Activated CD8-positive, alpha-beta memory T cell treated with anti-CD3 and anti-CD28 coated beads for 48 hours (primary cell): ENCODE results near the gene ADCY4.
A peak's percentile ranks its signal among the peaks of the same experiment; 100 is the strongest.

Source experiments
- DNase-seq, 3 experiments: peaks; one replicate each; pipeline ENCODE4 v3.0.0-alpha.2; 2020; ENCODE audit warnings: low read depth in 2 of 3, low spot score in 2 of 3

Gene ADCY4

DNA sequence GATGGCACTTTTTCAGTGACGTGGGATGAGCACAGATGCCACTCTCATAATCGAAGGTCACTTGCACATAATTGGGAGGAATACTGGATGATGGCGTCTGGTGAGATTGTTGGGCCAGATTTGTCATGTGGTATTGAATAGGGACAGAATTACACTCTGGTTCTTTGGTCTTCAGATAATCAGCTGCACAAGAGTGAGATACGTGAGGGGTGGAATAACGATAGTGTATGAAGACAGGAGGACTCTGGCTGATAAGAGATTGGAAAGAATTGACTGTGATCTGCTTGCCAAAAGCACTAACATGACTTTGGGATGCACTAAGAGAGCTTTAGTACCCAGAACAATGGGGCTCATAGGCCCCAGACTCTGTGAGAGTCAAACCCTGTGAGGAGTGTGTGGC, 56.4 kb downstream of the ADCY4 start:
- DNase-seq = no peak

DNA sequence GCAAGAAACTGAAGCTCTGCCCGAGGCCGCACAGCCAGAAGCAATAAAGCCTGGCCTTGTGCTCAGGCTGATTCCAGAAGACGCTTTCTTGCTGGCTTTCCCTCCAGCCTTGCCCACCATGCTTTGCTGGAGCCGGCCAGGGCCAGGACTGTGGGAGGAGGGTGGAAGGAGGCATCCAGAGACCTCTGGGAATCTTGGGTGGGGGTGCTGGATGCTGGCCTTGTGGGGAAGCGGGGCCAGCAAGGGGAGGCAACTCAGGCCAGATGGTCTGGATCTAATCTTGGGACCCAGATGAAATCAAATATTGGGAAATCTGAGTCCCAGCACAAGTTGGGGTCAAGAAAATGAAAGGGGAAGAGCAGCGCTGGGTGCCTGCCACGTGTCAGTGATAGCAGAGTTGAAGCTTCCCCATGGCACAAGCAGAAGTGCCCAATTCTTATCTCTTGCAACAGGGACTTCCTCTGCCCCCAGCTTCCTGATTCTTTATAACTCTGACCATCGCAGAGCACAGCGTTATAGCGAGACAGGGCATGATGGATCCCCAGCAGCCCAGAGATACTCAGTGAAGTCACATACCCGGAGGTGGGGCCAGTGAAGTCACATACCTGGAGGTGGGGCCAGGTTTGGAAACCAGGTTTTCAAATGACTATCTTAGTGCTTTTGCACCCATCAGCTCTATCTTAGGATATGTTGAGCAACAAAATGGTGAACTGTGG, 57.1 kb downstream of the ADCY4 start:
- no peak for DNase-seq

GRCh38 chr14:24277071-24277470, 57.8 kb downstream of the ADCY4 start:
- DNase-seq = no peak

DNA sequence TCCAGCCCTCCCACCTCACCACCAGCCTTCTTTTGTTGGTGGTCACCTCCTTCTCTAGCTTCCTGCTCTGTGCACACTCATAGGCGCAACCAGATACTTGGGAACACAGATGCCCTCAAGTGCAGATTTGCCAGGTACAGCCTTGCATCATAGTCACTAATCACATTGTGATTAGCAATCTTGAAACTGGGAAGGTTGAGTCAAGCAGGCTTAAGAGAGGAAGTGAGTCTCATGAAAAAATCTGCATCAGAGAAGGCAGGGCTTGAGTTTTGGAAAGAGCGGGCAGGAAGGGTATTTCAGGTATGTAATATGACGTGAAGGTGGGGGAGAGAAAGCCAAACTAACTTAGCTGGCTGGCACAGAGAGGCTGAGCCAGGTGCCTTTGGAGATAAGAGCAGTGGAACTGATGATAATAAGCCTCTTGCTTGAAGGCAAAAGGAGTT, 60.7 kb downstream of the ADCY4 start:
- DNase-seq = peak in 1 of 3 experiments; percentile 23

DNA sequence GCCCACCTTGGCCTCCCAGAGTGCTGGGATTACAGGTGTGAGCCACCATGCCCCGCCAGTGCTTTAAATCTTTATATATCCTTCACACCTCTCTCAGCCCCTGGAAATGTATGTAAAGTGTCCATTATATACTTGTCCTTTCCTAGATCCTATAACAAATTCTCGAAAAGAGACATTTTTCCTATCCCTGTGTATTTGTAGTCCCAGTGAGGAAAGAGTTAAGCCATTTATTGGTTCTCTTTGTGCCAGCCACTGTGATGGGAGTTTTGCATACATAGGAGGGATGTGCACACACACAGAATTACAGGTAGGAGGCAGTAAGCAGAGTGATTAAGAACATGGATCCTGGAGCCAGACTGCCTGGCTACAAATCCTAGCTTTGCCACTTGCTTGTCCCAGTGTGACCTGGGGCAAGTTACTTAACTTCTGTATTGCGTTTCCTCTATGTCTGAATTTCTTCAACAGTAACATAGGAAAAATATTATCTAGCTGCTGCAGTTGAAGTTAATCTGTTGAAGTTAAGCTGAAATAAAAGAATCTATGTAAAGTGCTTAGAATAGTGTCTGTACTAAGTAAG, 61.4 kb downstream of the ADCY4 start:
- DNase-seq = no peak

DNA sequence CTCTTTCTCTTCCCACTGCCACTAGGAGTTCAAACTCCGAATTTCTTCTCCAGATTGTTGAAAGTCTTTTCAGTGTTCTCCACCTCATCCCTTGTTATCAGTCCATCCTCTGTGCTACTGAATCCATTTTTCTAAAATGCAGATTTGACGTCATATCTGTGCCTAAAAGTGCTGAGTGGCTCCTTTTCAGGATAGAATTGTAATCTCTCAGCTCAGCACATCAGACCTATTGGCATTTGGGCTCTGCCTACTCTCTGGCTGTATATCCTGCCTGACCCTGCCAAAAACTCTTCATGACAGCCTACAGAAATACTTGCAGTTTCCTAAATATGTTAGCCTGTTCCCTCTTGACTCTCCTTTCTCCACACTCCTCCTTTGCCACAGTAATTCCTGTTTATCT, 62.4 kb downstream of the ADCY4 start:
- DNase-seq = no peak

- DNase-seq = no peak
These were observed 63.0 kb downstream of the ADCY4 start for GRCh38 chr14:24271834-24272263.

DNA sequence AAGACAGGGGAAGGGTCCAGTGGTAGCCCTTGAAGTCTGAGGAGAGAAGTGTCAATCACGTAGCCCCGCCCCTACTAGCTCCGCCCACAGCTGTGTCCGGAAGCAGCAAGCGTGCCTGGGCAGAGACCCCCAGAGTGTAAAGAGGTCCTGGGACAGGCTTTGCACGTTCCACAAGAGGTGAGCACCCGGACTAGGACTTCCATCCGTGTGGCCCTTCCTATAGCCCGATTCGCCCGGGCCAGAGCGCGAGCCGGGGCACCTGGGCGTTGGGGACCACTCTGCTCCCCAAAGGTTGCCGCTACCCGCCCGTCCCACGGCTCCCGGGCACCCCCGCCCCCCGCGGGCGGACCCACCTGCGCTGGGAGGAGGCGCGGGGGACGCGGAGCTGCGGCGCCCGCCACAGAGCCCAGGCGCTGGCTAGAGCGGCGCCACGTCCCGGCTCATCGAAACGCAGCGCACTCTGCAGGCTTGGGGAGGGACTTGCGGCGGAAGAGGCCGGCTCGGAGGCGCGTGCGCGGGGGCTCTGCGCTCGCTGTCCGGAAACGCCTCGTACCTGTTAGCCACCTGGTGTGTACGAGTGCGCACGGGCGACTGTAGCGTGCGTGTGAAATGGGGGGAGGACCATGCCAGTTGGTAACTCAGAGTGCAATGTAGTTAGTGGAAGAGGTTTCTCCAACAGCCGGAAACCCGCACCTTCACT, 63.6 kb downstream of the ADCY4 start, which contains the start of gene RABGGTA:
Gene RABGGTA, minus strand, starts transcription at position 464 of the 700 bp plus-strand sequence. CDS start 482 bp downstream, outside the sequence.
- peak; percentile 63 to 72 (median 65) for DNase-seq

GRCh38 chr14:24270537-24271133, 64.2 kb downstream of the ADCY4 start:
- DNase-seq = no peak

GRCh38 chr14:24269910-24270536, 64.8 kb downstream of the ADCY4 start:
- no peak for DNase-seq

- DNase-seq = no peak
These were observed 65.5 kb downstream of the ADCY4 start for GRCh38 chr14:24269368-24269767.
